Activated T-helper 9 cell treated with anti-CD3 and anti-CD28 coated beads, Interleukin-2, amount 50 U/mL, for 16 hours (primary cell): ENCODE results near the gene EPS8L2.
A peak's percentile ranks its signal among the peaks of the same experiment; 100 is the strongest.

ENCODE experiments used
- DNase-seq: peaks from one replicate; pipeline ENCODE4 v3.0.0-alpha.2; 2020; ENCODE audit warnings: low read depth

EPS8L2 gene

GRCh38 chr11:763073-763463, 57.0 kb downstream of the EPS8L2 start:
- no peak for DNase-seq

GRCh38 chr11:763549-764321, 57.7 kb downstream of the EPS8L2 start:
- DNase-seq, result no peak

- no peak for DNase-seq
Observed at GRCh38 chr11:764322-765024, 58.4 kb downstream of the EPS8L2 start.

- peak; percentile 42 for DNase-seq
Observed at GRCh38 chr11:765025-765801, 59.2 kb downstream of the EPS8L2 start.

GRCh38 chr11:765802-766091, 59.7 kb downstream of the EPS8L2 start:
- no peak for DNase-seq

GRCh38 chr11:766106-766935, 60.3 kb downstream of the EPS8L2 start:
- DNase-seq, result no peak

- no peak for DNase-seq
Observed at GRCh38 chr11:766936-767210, 60.8 kb downstream of the EPS8L2 start.

- DNase-seq, result no peak
Observed at GRCh38 chr11:767238-767637, 61.2 kb downstream of the EPS8L2 start.

GRCh38 chr11:769887-770641, 64.0 kb downstream of the EPS8L2 start:
- DNase-seq, result no peak

- DNase-seq, result no peak
Observed at GRCh38 chr11:770642-771616, 64.9 kb downstream of the EPS8L2 start.

GRCh38 chr11:771617-772204, 65.7 kb downstream of the EPS8L2 start:
- DNase-seq, result no peak

GRCh38 chr11:772429-773390, 66.7 kb downstream of the EPS8L2 start:
- DNase-seq, result no peak

GRCh38 chr11:773425-773824, 67.4 kb downstream of the EPS8L2 start:
- no peak for DNase-seq

- no peak for DNase-seq
Observed at GRCh38 chr11:773830-774229, 67.8 kb downstream of the EPS8L2 start.

GRCh38 chr11:774873-775592, 69.0 kb downstream of the EPS8L2 start:
- no peak for DNase-seq

GRCh38 chr11:776263-776560, 70.2 kb downstream of the EPS8L2 start:
- no peak for DNase-seq

GRCh38 chr11:776561-777287, 70.7 kb downstream of the EPS8L2 start:
- DNase-seq, result peak; percentile 35
